ENCODE results near the gene PGGHG.

PGGHG gene

DNA sequence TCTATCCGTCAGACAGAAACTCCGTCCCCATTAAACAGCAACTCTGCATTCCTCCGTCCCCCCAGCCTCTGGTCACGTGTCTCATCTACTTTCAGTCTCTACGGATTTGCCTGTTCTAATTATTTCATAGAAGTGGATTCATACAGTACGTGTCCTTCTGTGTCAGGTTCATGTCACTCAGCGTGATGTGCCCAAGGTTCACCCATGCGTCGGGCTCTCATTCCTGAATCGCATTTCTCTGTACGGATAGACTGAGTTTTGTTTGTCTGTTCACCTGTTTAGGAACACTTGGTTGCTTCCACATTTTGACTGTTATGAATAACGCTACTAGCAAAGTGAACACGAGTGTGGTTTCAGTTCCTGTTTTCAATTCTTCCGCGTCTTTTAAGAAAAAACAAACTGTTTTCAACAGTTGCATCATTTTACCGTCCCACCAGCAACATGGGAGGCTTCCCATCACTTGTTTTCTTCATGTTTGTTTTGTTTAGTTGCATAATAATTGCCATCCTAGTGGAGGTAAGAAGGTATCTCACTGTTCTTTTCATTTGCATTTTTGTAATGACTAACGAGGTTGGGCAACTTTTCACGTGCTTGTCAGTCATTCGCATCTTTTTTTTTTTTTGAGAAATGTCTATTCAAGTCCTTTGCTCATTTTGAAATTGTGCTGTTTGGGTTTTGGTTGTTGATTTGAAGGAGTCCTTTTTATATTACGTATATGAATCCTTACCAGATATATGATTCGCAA, 19.6 kb upstream of the PGGHG start:
- DNase-seq (ENCODE audit: low read depth) = no peak

DNA sequence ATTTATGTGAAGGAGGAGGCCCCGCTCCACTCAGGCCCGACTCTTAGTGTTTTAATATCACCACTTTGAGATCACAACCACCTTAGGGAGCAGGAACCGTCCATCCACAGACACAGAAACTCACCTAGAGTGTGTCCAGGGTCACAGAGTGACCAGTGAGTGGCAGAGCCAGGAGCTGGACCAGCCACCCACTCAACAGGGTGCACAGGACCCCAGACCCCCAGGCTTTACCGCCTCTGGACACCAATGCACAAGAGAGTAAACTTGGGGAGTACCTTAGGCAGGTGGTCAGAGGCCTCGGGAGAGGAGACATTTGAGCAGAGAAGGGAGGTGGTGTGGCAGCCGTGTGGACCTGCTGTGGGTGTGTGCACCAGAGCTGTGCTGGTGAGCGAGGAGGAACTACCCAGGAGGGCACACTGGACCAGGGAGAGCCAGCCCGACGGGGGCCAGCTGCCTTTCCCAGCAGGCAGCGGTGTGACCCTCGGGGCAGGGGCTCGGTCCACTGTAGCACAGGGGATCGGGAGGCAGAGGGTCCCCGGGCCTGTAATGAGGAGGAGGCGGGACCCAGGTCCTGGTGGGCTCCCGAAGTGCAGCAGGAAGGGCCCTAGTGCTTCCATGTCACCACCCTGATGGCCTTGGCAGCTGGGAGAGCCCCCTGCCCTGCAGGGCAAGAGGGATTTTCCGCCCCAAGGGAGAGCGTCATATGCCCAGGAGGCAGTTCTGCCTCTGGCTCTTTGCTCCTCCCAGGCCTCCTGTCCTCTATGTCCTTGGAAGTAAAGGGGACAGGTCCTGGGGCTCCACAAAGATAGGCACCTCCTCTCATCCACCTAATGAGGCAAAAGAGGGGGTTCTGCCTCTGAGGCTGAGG, 18.2 kb upstream of the PGGHG start:
- DNase-seq (ENCODE audit: low read depth) = no peak

DNA sequence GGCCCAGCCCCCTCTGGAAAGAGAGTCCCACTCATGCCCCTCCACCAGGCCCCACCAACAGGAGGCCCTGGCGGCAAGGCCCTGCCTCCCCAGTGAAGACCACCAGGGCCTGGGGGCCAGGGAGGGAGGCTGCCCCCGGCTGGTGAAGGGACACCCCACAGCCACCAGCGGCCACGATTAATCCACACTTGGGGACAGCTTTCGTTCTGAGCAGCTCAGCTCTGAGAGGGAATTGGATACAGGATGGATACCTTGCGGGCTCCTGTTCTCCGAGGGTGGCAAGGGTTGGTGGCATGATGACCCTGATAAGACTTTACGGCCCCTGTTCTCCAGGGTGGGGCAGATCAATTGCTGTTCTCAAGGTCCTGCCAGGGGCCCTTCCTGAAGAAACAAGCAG, 17.6 kb upstream of the PGGHG start:
- DNase-seq (ENCODE audit: low read depth) = no peak

DNA sequence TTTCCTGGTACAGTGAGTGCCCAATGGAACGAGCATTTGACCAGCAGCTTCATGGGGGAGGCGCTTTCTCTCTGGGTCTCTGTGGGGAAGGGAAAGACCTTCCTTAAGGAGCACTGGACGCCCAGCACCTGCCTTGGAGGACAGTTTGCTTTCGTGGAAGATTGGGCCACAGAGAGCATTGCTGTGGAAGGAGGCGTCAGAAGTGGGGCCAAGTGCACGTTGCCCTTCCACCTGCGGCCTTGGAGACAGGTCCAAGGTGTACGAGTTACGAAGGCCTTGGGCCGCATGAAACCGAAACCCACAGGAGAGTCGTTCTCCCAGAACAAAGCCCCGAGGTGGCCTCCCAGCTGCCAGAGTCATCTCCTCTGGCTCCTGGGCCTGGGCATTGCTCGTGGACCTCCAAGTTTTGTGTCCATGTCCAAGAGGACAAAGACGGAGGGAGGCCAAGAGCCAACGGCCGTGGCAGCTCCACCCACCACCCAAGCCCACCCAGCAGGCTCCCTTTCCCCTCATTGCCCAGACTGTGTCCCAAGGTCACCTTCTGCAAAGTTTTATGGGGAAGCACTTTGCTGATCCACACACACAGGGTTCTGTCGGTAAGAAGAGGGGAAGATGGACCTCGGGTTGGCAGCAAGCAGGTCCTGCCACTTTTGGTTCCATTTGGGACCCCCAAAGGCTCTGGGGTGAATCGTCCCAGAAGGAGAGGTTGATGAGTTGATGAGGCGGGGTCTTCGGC, 16.6 kb upstream of the PGGHG start:
- no peak for DNase-seq (ENCODE audit: low read depth)

DNA sequence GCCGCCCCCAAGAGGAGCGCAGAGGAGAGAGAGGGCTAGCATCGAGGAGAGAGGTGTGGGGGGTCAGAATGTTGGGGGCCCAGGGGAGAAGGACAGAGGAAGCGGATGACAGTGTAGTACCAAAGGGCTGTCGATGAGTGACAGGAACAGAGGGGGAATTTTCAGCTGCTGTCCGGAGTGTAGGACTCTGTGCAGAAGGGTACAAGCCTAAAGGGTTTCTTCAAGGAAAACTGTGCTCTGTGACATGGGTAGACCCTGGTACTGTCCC, 16.1 kb upstream of the PGGHG start:
- no peak for DNase-seq (ENCODE audit: low read depth)

DNA sequence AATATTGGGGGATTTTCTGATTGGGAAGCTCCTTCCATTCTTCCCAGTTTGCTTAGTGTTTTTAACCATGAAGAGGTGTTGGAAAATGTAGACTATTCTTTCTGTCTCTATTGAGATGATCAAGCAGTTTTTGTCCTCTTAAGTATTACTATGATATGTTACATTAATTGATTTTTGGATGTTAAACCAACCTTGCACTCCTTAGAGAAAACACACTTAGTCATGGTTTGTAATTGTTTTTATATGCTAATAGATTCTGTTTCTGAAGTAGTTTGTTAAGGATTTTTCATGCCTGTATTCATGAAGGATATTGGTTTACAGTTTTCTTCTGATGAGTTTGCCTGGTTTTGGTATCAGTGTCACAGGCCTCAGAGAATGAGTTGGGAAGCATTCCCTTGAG, 12.7 kb upstream of the PGGHG start:
- no peak for DNase-seq (ENCODE audit: low read depth)

DNA sequence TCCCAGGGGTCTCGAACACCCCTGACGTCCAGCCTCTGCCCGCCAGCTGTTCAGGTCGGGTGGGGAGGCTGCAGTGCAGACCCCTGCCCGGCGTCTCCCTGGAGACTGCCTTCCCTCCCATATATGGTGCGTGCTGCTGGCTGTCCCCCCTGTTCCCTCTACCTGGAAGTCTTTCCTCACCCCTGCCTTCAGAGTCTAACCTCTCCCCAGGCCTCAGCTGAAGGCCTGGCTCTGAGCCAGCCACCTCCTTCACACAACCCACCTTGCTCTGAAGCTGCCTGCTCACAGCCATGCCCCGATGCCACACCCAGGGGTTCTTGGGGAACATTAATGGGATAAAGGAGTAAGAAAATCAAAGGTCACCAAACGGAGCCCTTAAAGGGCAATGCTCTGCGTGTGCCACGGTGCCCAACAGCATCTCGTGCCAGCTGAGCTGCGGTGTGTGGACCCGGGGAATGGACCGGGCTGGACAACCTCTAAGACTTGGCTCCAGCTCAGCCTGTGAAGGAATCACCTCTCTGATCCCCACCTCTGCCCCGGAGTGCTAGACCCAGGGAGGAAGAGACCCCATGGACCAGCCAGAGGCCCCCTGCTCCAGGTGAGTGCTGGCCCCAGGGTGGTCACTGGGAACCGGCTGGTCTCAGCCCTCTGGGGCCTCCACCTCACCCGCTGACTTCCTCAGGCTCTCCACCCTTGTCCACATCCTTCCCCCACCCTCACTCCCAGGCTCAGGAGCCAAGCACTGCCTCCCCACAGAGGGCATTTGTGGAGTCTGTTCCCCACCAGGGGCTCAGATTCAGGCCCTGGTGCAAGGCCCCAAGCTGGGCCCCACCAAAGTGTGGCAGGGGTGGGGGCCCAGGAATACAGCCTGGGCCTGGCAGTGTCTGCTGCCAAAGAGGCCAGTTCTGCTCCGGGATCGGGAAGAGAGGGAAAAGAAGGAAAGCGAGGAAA, 10.7 kb upstream of the PGGHG start, which contains the start of gene NLRP6:
Gene NLRP6 (plus strand): TSS at position 407 of the 951 bp plus-strand sequence. CDS start 163 bp downstream, at position 570.
- DNase-seq (ENCODE audit: low read depth) = no peak

DNA sequence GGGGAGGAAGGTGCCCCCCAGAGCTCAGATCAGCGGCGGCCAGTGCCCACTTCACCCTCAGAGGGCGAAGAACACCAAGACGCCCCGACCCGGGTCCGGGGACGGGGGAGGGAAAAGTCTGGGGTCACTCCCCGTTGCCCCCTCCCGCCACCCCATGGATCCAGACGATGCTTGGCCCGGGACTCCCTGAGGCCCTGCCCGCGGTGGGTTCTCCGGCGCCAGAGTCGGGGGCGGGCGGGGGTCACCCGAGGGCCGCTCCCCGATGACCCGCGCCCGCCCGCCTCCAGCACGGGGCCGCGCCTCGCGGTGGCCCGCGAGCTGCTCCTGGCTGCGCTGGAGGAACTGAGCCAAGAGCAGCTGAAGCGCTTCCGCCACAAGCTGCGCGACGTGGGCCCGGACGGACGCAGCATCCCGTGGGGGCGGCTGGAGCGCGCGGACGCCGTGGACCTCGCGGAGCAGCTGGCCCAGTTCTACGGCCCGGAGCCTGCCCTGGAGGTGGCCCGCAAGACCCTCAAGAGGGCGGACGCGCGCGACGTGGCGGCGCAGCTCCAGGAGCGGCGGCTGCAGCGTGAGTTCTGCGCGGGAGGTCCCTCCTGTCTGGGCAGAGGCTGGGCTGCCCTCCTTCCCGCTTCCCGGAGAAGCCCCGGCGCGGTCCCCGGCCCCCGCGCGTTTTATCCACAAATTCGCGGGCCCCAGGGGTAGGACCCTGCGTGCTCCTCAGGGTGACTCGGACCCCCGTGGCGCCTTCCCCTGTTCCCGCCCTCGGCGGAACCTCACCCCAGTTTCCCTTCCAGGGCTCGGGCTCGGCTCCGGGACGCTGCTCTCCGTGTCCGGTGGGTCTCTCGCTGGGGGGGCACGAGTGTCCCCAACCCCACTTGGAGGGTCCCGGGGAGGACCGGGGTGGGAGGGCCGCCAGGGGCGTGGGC, 9.6 kb upstream of the PGGHG start:
- DNase-seq (ENCODE audit: low read depth) = no peak

DNA sequence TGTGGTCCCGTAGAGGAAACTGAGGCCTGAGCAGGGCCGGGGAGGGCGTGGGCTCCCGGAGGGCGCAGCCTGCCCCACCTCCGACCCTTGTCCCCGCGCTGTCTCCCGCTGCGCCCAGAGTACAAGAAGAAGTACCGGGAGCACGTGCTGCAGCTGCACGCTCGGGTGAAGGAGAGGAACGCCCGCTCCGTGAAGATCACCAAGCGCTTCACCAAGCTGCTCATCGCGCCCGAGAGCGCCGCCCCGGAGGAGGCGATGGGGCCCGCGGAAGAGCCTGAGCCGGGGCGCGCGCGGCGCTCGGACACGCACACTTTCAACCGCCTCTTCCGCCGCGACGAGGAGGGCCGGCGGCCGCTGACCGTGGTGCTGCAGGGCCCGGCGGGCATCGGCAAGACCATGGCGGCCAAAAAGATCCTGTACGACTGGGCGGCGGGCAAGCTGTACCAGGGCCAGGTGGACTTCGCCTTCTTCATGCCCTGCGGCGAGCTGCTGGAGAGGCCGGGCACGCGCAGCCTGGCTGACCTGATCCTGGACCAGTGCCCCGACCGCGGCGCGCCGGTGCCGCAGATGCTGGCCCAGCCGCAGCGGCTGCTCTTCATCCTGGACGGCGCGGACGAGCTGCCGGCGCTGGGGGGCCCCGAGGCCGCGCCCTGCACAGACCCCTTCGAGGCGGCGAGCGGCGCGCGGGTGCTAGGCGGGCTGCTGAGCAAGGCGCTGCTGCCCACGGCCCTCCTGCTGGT, 8.8 kb upstream of the PGGHG start:
- DNase-seq (ENCODE audit: low read depth) = no peak

DNA sequence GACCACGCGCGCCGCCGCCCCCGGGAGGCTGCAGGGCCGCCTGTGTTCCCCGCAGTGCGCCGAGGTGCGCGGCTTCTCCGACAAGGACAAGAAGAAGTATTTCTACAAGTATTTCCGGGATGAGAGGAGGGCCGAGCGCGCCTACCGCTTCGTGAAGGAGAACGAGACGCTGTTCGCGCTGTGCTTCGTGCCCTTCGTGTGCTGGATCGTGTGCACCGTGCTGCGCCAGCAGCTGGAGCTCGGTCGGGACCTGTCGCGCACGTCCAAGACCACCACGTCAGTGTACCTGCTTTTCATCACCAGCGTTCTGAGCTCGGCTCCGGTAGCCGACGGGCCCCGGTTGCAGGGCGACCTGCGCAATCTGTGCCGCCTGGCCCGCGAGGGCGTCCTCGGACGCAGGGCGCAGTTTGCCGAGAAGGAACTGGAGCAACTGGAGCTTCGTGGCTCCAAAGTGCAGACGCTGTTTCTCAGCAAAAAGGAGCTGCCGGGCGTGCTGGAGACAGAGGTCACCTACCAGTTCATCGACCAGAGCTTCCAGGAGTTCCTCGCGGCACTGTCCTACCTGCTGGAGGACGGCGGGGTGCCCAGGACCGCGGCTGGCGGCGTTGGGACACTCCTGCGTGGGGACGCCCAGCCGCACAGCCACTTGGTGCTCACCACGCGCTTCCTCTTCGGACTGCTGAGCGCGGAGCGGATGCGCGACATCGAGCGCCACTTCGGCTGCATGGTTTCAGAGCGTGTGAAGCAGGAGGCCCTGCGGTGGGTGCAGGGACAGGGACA, 8.0 kb upstream of the PGGHG start:
- DNase-seq (ENCODE audit: low read depth) = no peak

DNA sequence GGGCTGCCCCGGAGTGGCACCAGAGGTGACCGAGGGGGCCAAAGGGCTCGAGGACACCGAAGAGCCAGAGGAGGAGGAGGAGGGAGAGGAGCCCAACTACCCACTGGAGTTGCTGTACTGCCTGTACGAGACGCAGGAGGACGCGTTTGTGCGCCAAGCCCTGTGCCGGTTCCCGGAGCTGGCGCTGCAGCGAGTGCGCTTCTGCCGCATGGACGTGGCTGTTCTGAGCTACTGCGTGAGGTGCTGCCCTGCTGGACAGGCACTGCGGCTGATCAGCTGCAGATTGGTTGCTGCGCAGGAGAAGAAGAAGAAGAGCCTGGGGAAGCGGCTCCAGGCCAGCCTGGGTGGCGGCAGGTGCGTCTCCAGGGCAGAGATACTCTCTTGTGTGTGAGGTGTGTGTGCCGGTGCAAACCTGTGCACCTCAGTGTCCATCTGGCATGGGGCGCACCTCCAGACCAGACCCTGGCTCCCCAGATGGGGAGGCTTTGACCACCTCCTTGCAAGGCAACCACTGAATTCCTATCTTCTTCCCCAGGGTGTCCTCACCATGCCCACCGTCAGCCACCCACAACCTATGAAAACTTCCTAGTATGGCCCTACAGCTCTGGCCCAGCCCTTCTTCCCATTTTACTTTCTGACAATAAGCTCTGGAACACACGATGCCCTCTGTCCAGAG, 7.3 kb upstream of the PGGHG start:
- DNase-seq (ENCODE audit: low read depth) = no peak

DNA sequence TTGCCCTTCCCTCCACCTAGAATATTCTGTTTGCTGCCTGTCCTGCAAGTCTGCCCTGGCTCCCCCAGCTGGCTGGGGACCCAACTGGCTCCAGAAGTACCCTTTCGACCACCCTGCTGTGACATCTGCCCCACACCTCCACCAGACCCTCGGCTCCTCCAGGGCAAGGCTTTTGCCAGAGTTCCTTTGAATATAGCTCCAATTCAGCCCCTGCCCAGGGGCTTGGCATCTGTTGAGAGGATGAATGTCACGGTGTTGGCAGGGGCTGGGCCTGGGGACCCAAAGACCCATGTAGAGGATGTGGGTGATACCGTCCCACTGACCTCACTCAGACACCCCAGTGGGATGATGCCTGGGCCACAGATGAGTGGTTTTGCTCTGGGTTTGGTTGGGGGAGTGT, 6.8 kb upstream of the PGGHG start:
- DNase-seq (ENCODE audit: low read depth) = no peak

DNA sequence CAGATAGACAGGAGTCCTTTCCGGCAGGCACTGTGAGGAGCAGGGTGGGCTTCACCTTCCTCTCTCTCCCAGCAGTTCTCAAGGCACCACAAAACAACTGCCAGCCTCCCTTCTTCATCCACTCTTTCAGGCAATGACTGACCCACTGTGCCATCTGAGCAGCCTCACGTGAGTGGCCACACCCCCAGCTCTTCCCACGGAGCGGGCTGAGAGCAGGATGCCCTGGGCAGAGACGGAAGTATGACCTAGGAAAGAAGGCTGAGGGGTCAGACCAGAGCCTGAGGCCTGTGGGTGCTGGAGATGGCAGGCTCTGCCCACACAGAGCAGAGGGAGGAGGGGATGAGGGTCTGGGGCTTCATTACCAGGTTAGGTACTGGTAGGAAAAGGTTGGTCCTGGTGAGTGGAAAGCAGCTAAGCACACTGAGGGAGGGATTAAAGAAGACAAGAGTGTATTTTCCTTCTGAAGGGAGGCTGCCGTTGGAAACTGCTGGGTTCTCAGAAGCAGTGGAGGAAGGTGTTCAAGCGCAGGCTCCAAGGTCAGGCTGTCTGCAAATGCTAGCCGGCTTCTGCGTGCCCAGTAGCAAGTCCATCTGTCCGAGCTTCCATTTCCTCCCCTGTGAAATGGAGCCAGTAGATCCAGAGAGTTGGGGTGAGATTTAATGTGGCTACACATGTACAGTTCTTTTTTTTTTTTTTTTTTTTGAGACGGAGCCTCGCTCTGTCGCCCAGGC, 6.1 kb upstream of the PGGHG start:
- DNase-seq (ENCODE audit: low read depth) = no peak

DNA sequence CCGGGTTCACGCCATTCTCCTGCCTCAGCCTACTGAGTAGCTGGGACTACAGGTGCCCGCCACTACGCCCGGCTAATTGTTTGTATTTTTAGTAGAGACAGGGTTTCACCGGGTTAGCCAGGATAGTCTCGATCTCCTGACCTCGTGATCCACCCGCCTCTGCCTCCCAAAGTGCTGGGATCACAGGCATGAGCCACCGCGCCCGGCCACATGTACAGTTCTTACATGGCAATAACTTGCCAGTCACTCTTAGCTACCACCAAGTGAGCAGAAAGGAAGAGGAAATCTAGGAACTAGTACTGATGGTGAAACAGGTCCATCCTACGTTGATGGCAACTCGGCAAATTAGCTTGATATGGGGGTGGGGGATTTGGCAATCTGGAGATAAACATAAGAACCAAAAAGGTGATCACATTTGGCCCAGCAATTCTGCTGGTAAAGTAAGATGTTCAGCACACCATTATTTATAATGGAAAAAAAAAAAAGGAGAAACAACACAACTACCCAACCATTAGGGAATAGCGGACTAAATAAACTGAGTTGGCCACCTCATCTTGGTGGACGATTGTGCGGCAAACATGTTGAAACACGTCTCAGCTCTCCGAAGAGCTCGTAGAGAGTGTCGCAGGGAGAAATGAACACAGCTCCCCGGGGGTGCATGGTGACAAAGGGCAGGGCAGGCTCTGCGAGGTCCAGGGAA, 5.4 kb upstream of the PGGHG start:
- DNase-seq (ENCODE audit: low read depth) = no peak

DNA sequence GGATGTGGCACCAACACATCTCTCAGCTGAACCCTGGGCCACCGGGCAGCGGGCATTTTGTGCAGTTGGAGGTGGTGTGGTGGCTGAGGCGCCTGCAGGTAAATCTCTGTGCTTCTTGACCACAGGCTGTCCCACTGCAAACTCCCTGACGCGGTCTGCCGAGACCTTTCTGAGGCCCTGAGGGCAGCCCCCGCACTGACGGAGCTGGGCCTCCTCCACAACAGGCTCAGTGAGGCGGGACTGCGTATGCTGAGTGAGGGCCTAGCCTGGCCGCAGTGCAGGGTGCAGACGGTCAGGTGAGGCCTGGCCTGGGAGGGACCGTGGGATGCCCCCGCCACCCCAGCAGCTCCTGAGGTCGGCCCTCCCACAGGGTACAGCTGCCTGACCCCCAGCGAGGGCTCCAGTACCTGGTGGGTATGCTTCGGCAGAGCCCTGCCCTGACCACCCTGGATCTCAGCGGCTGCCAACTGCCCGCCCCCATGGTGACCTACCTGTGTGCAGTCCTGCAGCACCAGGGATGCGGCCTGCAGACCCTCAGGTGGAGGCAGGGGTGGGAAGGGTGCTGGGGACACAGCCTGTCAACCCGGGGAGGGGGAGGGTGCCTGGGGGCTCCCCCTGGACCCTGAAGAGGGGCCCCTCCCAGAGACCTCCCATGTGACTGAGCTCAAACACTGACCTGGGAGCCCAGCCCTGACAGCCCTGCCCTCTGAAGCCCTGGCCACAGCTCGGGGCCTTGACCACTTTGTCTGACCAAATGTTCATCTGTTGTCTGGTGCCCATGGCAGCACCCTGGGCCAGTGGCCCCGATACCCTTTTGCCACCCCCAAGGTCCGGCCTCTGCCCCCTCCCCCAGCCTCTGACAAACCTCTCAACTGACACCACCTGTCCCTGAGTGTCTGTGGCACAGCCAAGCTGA, 4.6 kb upstream of the PGGHG start:
- DNase-seq (ENCODE audit: low read depth) = no peak

Measured in stimulated activated CD8-positive, alpha-beta memory T cell treated with anti-CD3 and anti-CD28 coated beads, Interleukin-15, amount 100 ng/mL, for 24 hours (primary cell).